Kidney (tissue), 14 donors: ENCODE results near the gene ADCK1. TPM values are rescaled to one million over a fixed set of nuclear protein-coding genes. Genes with fewer than 3 reads are reported as not detected.
"Not testable (repeated sequence)": the region's sequence is repeated elsewhere in the genome, so short reads cannot be mapped to it uniquely, and the experiment has no call there.

Experiments used
- DNase-seq, 5 donors: peaks; one replicate each; pipeline ENCODE4 v3.0.0-alpha.2; 2013 to 2020
- FAIRE-seq: peaks from 2 replicates; lab custom pipeline; 2012; peaks lifted over from hg19 to GRCh38; lab: Jason Lieb, UNC
- H3K27ac ChIP-seq, 2 donors: one replicate each; pipeline ENCODE4 v1.7.0; 2013; ENCODE audit warnings: low read depth in 2 of 2, low read length in 2 of 2, inconsistent platforms in 1 of 2
- H3K27me3 ChIP-seq: one replicate; pipeline ENCODE4 v1.7.1; 2013; ENCODE audit warnings: low read length, inconsistent platforms; ENCODE audit not compliant: control insufficient read depth, insufficient read depth
- H3K36me3 ChIP-seq, 3 donors: one replicate each; pipeline versions ENCODE4 v1.7.0 to v1.7.1; 2013; ENCODE audit warnings: low read length in 3 of 3, control low read depth in 1 of 3, inconsistent platforms in 1 of 3; ENCODE audit not compliant: insufficient read depth in 3 of 3, control insufficient read depth in 2 of 3
- H3K4me1 ChIP-seq, 3 donors: one replicate each; pipeline versions ENCODE4 v1.7.0 to v1.7.1; 2013; ENCODE audit warnings: low read length in 3 of 3, inconsistent platforms in 1 of 3, low read depth in 1 of 3; ENCODE audit not compliant: control insufficient read depth in 2 of 3, insufficient read depth in 2 of 3
- H3K4me3 ChIP-seq, 3 donors: one replicate each; pipeline versions ENCODE4 v1.7.0 to v1.8.1; 2013; ENCODE audit warnings: low read length in 3 of 3, control low read depth in 1 of 3, inconsistent platforms in 1 of 3
- H3K9ac ChIP-seq, 3 donors: one replicate each; pipeline versions ENCODE4 v1.7.0 to v1.7.1; 2013; ENCODE audit warnings: low read length in 3 of 3, control low read depth in 1 of 3, inconsistent platforms in 1 of 3
- H3K9me3 ChIP-seq, 3 donors: one replicate each; pipeline versions ENCODE4 v1.7.0 to v1.7.1; 2013; ENCODE audit warnings: low read length in 3 of 3, control low read depth in 1 of 3, inconsistent platforms in 1 of 3; ENCODE audit not compliant: control insufficient read depth in 2 of 3, insufficient read depth in 1 of 3
- CTCF ChIP-seq: IDR thresholded peaks from 3 replicates; pipeline ENCODE4 v1.5.1; 2012; ENCODE audit warnings: mild to moderate bottlenecking, moderate library complexity, borderline replicate concordance; ENCODE audit not compliant: insufficient read depth; ENCODE audit errors: extremely low read depth
- intact Hi-C: fragments of 100-400 bp; cut with DNase I; formaldehyde crosslinking; loops from one replicate; pipeline ENCODE4 v1.11.1; 2022
- polyA plus RNA-seq: library from polyadenylated mRNA; stranded (reverse); fragments of 350-450 nt; fragmentation: Illumina TruSeq; extraction: RNeasy Lipid Tissue Mini Kit (QIAGEN cat#74804); gene quantifications from one replicate; pipeline ENCODE4 v1.2.3, GENCODE V29; 2014; ENCODE audit warnings: low read depth, low replicate concordance; ENCODE audit not compliant: insufficient read depth
- total RNA-seq: library from RNA; stranded (reverse); fragmentation: NEBNext Ultra II Directional; extraction: Animal tissue kit (Norgen Biotek cat#: 25700); gene quantifications from one replicate; pipeline ENCODE4 v1.2.1, GENCODE V29; 2021
- donor health status: control.
- donor health status: control.
- donor health status: control.
- donor health status: control.
- donor health status: control.
- donor health status: DM: yes; HTN: yes; CAD: no.
- donor health status: Normal renal cell carcinoma (clear cell type).

Gene ADCK1
- total and polyA plus RNA-seq, 2 donors from 2014 or later = 8.0 to 10.3 TPM

- no peak for DNase-seq
These were observed 36.6 kb upstream of the ADCK1 start for GRCh38 chr14:77763316-77763715.

GRCh38 chr14:77763978-77764377 lies 35.9 kb upstream of the ADCK1 start:
- Histone ChIP-seq H3K27ac (no peak overlapping the region), H3K9me3 (no peaks in the 10 kb centered on the region), H3K4me3 (no peak overlapping the region), H3K9ac (no peak overlapping the region), H3K27me3 (no peaks in the 10 kb centered on the region), H3K4me1 (peaks cover 0 to 7% (median 7%) of the 10 kb centered on the region in 3 donors), H3K36me3 (no peaks in the 10 kb centered on the region)
- FAIRE-seq = no peak
- intact Hi-C loops = no loop called here
- peak in 3 of 5 donors; percentile 26 to 63 (median 63) for DNase-seq
- TF ChIP-seq CTCF = no peak

More at GRCh38 chr14:77763316-77763715, 36.6 kb upstream of the ADCK1 start:
- Histone ChIP-seq H3K4me1 (peaks cover 0 to 9% (median 7%) of the 10 kb centered on the region in 3 donors), H3K27me3 (no peaks in the 10 kb centered on the region), H3K9me3 (no peaks in the 10 kb centered on the region), H3K9ac (no peak overlapping the region), H3K4me3 (no peak overlapping the region), H3K36me3 (no peaks in the 10 kb centered on the region), H3K27ac (no peak overlapping the region)
- TF ChIP-seq CTCF = no peak
- intact Hi-C loops = no loop called here
- no peak for FAIRE-seq

GRCh38 chr14:77768442-77769069 lies 31.4 kb upstream of the ADCK1 start:
- DNase-seq, H3K36me3 ChIP-seq, H3K27ac ChIP-seq, H3K4me1 ChIP-seq, H3K27me3 ChIP-seq, H3K9ac ChIP-seq, H3K9me3 ChIP-seq, H3K4me3 ChIP-seq, intact Hi-C loops: not testable (repeated sequence)
- peak; percentile 94 for FAIRE-seq

- H3K4me1 ChIP-seq, intact Hi-C loops: not testable (repeated sequence)
These were observed 25.9 kb upstream of the ADCK1 start for GRCh38 chr14:77773966-77774365.

More at GRCh38 chr14:77773966-77774365, 25.9 kb upstream of the ADCK1 start:
- H3K36me3 ChIP-seq, H3K9ac ChIP-seq, DNase-seq, H3K27me3 ChIP-seq, H3K4me3 ChIP-seq, H3K27ac ChIP-seq, FAIRE-seq, H3K9me3 ChIP-seq: not testable (repeated sequence)
